DMS114 treated with DMSO at 0.1 percent for 48 hours (cell line): ENCODE measurements around the gene ZNF48.

ENCODE experiments used
- DNase-seq: peaks from one replicate; lab custom pipeline; 2025; ENCODE audit not compliant: unreplicated experiment; lab: John Stamatoyannopoulos, UW

Gene ZNF48

GRCh38 chr16:30437511-30438046, 42.4 kb downstream of the ZNF48 start:
- no peak for DNase-seq

- no peak for DNase-seq
Measured at GRCh38 chr16:30438835-30439234, 43.6 kb downstream of the ZNF48 start.

GRCh38 chr16:30439720-30440348, 44.6 kb downstream of the ZNF48 start:
- DNase-seq = no peak

GRCh38 chr16:30443631-30444030, 48.4 kb downstream of the ZNF48 start:
- DNase-seq = no peak

GRCh38 chr16:30444231-30445148, 49.3 kb downstream of the ZNF48 start:
- peak; percentile 32 for DNase-seq

GRCh38 chr16:30445149-30445407, 49.9 kb downstream of the ZNF48 start:
- no peak for DNase-seq

GRCh38 chr16:30445408-30446202, 50.4 kb downstream of the ZNF48 start, which contains the start of gene SEPHS2:
Gene SEPHS2 (minus strand): TSS chr16:30445874. CDS start chr16:30445727, 147 bp downstream.
- DNase-seq = peak; percentile 96

GRCh38 chr16:30446203-30446595, 51.0 kb downstream of the ZNF48 start:
- DNase-seq = no peak

- no peak for DNase-seq
Measured at GRCh38 chr16:30447512-30448226, 52.4 kb downstream of the ZNF48 start.

- no peak for DNase-seq
Measured at GRCh38 chr16:30449116-30449435, 53.9 kb downstream of the ZNF48 start.
